ENCODE results near the gene TJAP1. TPM values are rescaled to one million over a fixed set of nuclear protein-coding genes. Genes with fewer than 3 reads are reported as not detected.

TJAP1 gene
- total RNA-seq (2022; extraction: Qiagen RNA extraction), result 17.3 to 20.8 TPM (median 20.1 TPM) in 5 replicates

GRCh38 chr6:43477235-43478007, at the start of gene TJAP1:
Gene TJAP1, plus strand, starts transcription at chr6:43477570. Its CDS starts 21,432 bp downstream, at chr6:43499002.

DNA sequence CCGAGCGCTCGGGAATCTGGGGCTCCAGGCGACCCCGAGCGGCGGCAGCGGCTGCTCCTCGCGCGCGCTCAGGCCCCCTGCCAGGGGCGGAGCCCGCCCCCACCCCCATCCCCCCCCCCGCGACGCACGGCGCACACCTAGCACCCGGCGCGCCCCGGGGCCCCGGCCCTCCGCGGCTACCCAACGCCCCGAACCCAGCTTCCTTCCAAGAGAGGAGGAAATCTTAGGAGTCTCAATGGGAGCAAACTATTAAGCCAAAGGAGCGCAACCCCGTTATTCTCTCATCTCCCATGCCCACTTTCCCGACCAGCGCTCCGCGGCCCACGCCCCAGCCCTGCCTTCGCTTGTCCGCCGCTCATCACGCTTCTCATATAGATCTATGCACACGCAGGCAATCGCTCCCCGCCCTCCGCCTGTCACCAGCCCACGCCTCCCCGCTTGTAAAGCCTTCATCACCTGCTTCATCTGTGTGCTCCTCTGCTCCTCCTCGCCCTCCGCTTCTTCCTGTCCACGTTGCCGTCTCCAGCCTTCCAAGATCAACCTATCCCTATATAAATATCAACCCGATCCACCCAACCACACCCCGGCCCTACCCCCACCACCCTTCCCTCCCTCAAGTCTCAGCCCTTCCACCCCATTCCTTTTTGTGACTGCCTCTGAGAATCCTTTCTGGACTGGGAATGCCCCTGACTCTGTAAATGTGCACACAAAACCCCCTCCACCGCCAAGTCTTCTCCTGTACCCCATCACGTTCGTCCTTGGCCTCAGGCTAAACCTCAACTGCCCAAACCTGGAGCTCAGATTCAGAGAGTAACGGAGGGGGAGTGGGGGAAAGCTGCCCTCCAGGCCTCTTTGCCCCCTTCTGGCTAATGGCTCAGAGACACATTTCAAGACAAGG, 21.6 kb upstream of the TJAP1 start, which contains the start of gene DLK2:
TSS of gene DLK2 (minus strand) at position 18 of the 898 bp plus-strand sequence. CDS start 723 bp downstream, outside the sequence.

GRCh38 chr6:43509984-43510826, 32.8 kb downstream of the TJAP1 start, which contains the start of gene LRRC73:
Gene LRRC73, minus strand, starts transcription at chr6:43510346. Its CDS starts 561 bp downstream, at chr6:43509785.

GRCh38 chr6:43516697-43517504, 39.5 kb downstream of the TJAP1 start, which contains the start of the genes POLR1C and YIPF3:
Gene POLR1C, plus strand, starts transcription at chr6:43517089. Its CDS starts 21 bp downstream, at chr6:43517110.
Gene YIPF3, minus strand, starts transcription at chr6:43516926. Its CDS starts 119 bp downstream, at chr6:43516807.

Other genes with a start within 250 kb of the TJAP1 start
- 70.9 to 113 TPM (median 104 TPM) in 5 replicates for gene DNPH1, start 248.1 kb upstream of the TJAP1 start, total RNA-seq (2022; extraction: Qiagen RNA extraction)
- 0.03 to 0.06 TPM (median 0.05 TPM) in 5 replicates for gene TTBK1, start 234.1 kb upstream of the TJAP1 start, total RNA-seq (2022; extraction: Qiagen RNA extraction)
- not detected in 5 replicates for gene SLC22A7, start 179.3 kb upstream of the TJAP1 start, total RNA-seq (2022; extraction: Qiagen RNA extraction)
- 0.44 to 1.1 TPM (median 0.52 TPM) in 5 replicates for gene CRIP3, start 168.7 kb upstream of the TJAP1 start, total RNA-seq (2022; extraction: Qiagen RNA extraction)
- 3.6 to 5.9 TPM (median 5.3 TPM) in 5 replicates for gene ZNF318, start 107.9 kb upstream of the TJAP1 start, total RNA-seq (2022; extraction: Qiagen RNA extraction)
- gene ABCC10, start 50.0 kb upstream of the TJAP1 start, total RNA-seq (2022; extraction: Qiagen RNA extraction), result 6.0 to 13.1 TPM (median 10.5 TPM) in 5 replicates
- gene DLK2, start 22.0 kb upstream of the TJAP1 start, total RNA-seq (2022; extraction: Qiagen RNA extraction), result 3.5 to 8.2 TPM (median 7.0 TPM) in 5 replicates
- 0.63 to 1.4 TPM (median 1.3 TPM) in 5 replicates for gene LRRC73, start 32.8 kb downstream of the TJAP1 start, total RNA-seq (2022; extraction: Qiagen RNA extraction)
- gene YIPF3, start 39.4 kb downstream of the TJAP1 start, total RNA-seq (2022; extraction: Qiagen RNA extraction), result 68.9 to 77.0 TPM (median 70.5 TPM) in 5 replicates
- 44.5 to 60.7 TPM (median 49.6 TPM) in 5 replicates for gene POLR1C, start 39.5 kb downstream of the TJAP1 start, total RNA-seq (2022; extraction: Qiagen RNA extraction)
- gene XPO5, start 98.5 kb downstream of the TJAP1 start, total RNA-seq (2022; extraction: Qiagen RNA extraction), result 24.7 to 29.7 TPM (median 29.3 TPM) in 5 replicates
- gene POLH, start 98.6 kb downstream of the TJAP1 start, total RNA-seq (2022; extraction: Qiagen RNA extraction), result 6.9 to 10.9 TPM (median 9.4 TPM) in 5 replicates
- gene GTPBP2, start 151.7 kb downstream of the TJAP1 start, total RNA-seq (2022; extraction: Qiagen RNA extraction), result 16.2 to 23.6 TPM (median 21.4 TPM) in 5 replicates
- gene MAD2L1BP, start 158.3 kb downstream of the TJAP1 start, total RNA-seq (2022; extraction: Qiagen RNA extraction), result 33.4 to 40.0 TPM (median 35.9 TPM) in 5 replicates
- 0.12 to 0.29 TPM (median 0.17 TPM) in 5 replicates for gene RSPH9, start 167.5 kb downstream of the TJAP1 start, total RNA-seq (2022; extraction: Qiagen RNA extraction)
- 44.6 to 49.3 TPM (median 48.9 TPM) in 5 replicates for gene MRPS18A, start 210.2 kb downstream of the TJAP1 start, total RNA-seq (2022; extraction: Qiagen RNA extraction)